ENCODE results near the gene CDO1.

GRCh38 chr5:115817386-115817785 lies 927 bp upstream of the CDO1 start:
- TF ChIP-seq CTCF (IDR thresholded peaks at IDR 0.05; ENCODE audit: low read depth, low read length) (no peak), POLR2A (IDR thresholded peaks at IDR 0.05; ENCODE audit: extremely low read depth, insufficient read length) (no peak), MAX (IDR thresholded peaks at IDR 0.05; ENCODE audit: low read depth, low read length) (no peak)
